ENCODE measurements around the gene PAK1IP1. TPM values are rescaled to one million over a fixed set of nuclear protein-coding genes. Genes with fewer than 3 reads are reported as not detected.

PAK1IP1 gene
- total RNA-seq, 2 donors from 2014 or later: 2.1 to 8.6 TPM

DNA sequence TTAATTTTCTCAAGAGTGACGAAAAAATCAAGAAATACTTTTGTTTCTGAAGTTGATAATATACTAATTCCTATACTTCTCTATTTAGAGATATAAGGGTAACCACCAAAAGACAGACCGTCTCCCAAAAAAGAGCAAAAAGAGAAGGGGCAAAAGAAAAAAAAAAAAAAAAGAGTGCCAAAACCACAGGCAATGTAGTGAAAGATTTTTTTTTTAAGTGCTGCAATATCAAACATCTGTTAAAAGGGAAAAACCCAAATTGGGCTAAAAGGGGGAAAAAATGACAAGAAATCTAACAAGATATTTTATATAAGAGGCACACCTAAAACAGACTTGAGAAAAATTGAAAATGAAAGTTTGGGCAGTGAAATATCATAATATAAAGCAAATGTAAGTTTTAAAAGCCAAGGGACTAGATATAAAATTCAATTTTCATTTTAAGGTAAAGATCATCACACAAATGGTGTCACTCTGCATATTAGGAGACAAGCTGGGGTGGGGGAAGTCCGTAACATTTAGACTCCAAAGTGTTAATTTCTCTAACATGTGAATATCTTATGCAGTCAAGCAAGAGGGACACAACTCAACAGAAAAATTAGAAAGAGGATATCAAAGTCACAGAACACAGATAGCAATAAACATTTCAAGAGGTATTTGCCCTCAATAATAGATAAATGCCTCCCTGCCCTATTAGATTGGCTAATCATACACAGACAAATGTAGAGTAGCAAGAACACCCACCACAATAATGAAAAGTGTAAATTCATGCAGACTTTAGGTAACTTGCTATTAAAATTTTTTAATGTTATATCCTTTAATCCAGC is 9.5 kb upstream of the PAK1IP1 start:
- H3K27ac ChIP-seq: no peak overlapping the region
- WGBS, 2 donors: 64 to 84% methylated on average over 3 of the region's 3 CpGs
- H3K4me3 ChIP-seq: no peak overlapping the region
- no peak for TF ChIP-seq POLR2A (IDR thresholded peaks at IDR 0.05)
- no peaks in the 10 kb centered on the region for H3K27me3 ChIP-seq
- no peaks in the 10 kb centered on the region for H3K36me3 ChIP-seq (replicated peaks in 1 of 2; ENCODE audit: insufficient read depth in 1 of 2, low read depth in 2 of 2)
- DNase-seq: no peak
- H3K4me1 ChIP-seq: no peaks in the 10 kb centered on the region
- ATAC-seq: no peak
- H3K9me3 ChIP-seq: no peaks in the 10 kb centered on the region
- intact Hi-C loops (cut with DNase I): loop anchor here (10.0 kb wide), 1 partner anchor 171 kb away; no protein-coding TSS in a partner anchor

DNA sequence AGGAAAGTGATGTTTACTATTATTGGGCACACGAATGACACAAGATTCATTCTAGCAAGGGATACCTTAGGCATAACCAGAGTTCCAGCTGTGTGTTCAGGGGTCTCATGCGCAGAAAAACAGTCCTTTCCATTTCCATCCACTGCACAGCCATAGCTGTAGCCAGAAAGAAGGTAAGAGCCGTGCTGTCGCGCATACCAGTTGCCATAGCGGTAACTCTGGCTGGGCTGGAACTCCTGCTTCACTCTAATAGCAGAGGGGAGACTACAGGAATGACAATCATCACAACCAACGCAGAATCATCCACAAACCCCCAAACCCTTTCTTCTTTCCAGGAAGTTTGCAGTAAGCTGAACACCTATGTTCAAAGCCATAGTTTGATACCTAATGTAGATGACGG is 7.9 kb upstream of the PAK1IP1 start:
- H3K9me3 ChIP-seq: no peaks in the 10 kb centered on the region
- DNase-seq: no peak
- no peak for ATAC-seq
- intact Hi-C loops (cut with DNase I): loop anchor here (10.0 kb wide), 1 partner anchor 172 kb away; no protein-coding TSS in a partner anchor
- H3K36me3 ChIP-seq (replicated peaks in 1 of 2; ENCODE audit: insufficient read depth in 1 of 2, low read depth in 2 of 2): no peaks in the 10 kb centered on the region
- TF ChIP-seq POLR2A (IDR thresholded peaks at IDR 0.05): no peak
- TF ChIP-seq CTCF (IDR thresholded peaks at IDR 0.05): no peak
- H3K4me3 ChIP-seq: no peak overlapping the region
- no peaks in the 10 kb centered on the region for H3K4me1 ChIP-seq
- no peak overlapping the region for H3K27ac ChIP-seq
- WGBS, 2 donors: 77 to 88% methylated on average over 8 of the region's 8 CpGs
- H3K27me3 ChIP-seq: no peaks in the 10 kb centered on the region

GRCh38 chr6:10687582-10687981 is 7.2 kb upstream of the PAK1IP1 start:
- Histone ChIP-seq H3K27ac (no peak overlapping the region), H3K27me3 (no peaks in the 10 kb centered on the region), H3K4me1 (no peaks in the 10 kb centered on the region), H3K9me3 (no peaks in the 10 kb centered on the region), H3K4me3 (no peak overlapping the region), H3K36me3 (replicated peaks in 1 of 2; ENCODE audit: insufficient read depth in 1 of 2, low read depth in 2 of 2) (no peaks in the 10 kb centered on the region)
- DNase-seq: no peak
- TF ChIP-seq POLR2A (IDR thresholded peaks at IDR 0.05) (no peak), CTCF (IDR thresholded peaks at IDR 0.05) (no peak)
- intact Hi-C loops (cut with DNase I): loop anchor here (10.0 kb wide), 1 partner anchor 173 kb away; no protein-coding TSS in a partner anchor
- 29 to 35% methylated on average over 6 of the region's 6 CpGs for WGBS, 2 donors
- no peak for ATAC-seq

DNA sequence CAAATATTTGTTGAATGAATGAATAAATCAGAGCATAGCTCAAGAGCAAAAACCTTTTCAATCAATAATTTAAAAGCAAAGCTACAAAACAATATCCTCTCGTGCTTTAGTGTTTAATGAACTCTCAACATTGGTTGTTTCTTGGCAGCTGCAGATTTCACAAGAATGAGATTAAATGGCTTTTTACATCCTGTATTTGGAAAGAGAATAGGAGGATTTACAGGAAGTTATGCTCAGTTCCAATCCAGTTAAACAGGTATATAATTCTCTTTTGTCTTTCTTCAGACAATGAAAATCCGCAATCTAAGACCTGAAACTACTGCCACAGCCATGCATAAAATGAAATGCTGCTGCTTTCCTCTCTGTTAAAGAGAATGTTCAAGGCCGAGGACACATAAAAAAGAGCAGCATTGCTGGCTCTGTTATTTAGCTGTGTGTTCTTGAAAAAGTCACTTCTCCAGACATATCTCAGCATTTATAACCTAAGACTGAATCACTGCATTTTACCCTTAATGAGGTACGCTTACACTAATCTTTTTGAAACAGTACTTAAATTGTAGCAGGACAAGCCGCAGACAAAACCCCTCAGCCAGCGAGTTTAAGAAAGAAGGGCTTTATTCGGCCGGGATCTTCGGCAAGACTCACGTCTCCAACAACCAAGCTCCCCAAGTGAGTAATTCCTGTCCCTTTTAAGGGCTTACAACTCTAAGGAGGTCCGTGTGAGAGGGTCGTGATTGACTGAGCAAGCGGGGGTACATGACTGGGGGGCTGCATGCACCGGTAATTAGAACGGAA is 3.9 kb upstream of the PAK1IP1 start:
- TF ChIP-seq POLR2A (IDR thresholded peaks at IDR 0.05) (no peak), CTCF (IDR thresholded peaks at IDR 0.05) (no peak)
- H3K36me3 ChIP-seq (replicated peaks in 1 of 2; ENCODE audit: insufficient read depth in 1 of 2, low read depth in 2 of 2): no peaks in the 10 kb centered on the region
- H3K27ac ChIP-seq: peak overlapping the region in 1 of 4 donors; percentile 41
- intact Hi-C loops (cut with DNase I): loop anchor here (10.0 kb wide), 1 partner anchor 54 kb away; the partner anchor contains the start of gene TMEM14B
- ATAC-seq: no peak
- H3K4me3 ChIP-seq: no peak overlapping the region
- no peaks in the 10 kb centered on the region for H3K27me3 ChIP-seq
- DNase-seq: no peak
- no peaks in the 10 kb centered on the region for H3K9me3 ChIP-seq
- H3K4me1 ChIP-seq: peaks cover 16% of the 10 kb centered on the region
- WGBS, 2 donors: 44 to 48% methylated on average over 15 of the region's 15 CpGs

DNA sequence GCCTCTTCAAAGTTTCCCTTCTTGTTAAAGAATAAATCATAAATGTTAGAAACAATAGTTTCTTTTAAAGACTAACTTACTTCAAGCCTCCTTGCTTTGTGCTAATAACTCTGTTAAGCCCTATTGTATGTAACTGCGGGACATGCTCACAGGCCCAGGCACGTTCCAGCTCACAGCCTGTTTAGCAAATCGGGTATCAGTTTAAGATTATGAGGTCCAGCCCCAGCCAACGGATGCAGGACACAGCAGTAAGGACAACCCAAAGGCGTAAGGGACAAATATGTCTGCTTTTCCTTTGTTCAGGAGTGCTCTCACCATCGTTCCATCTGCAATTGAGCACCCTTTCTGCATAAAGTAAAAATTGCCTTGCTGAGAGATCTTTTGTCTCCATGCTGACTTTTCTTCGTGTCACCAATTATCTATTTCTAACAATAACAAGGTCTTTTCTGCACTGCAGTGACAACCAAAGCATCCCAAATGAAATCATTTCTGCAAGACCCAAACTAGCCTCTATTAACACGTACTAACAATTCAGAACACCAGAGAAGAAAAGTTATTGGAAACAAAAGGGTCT is 1.7 kb upstream of the PAK1IP1 start:
- DNase-seq (no peak), ATAC-seq (no peak)
- 89 to 92% methylated on average over 8 of the region's 8 CpGs for WGBS, 2 donors
- TF ChIP-seq POLR2A (IDR thresholded peaks at IDR 0.05) (no peak), CTCF (IDR thresholded peaks at IDR 0.05) (no peak)
- intact Hi-C loops (cut with DNase I): loop anchor here (10.0 kb wide), 1 partner anchor 52 kb away; the partner anchor contains the start of gene TMEM14B
- Histone ChIP-seq H3K4me3 (no peak overlapping the region), H3K27ac (no peak overlapping the region), H3K4me1 (peaks cover 27% of the 10 kb centered on the region), H3K9me3 (no peaks in the 10 kb centered on the region), H3K27me3 (no peaks in the 10 kb centered on the region), H3K36me3 (replicated peaks in 1 of 2; ENCODE audit: insufficient read depth in 1 of 2, low read depth in 2 of 2) (peaks cover 0 to 2% of the 10 kb centered on the region in 2 donors)
